ENCODE measurements around the gene C9. TPM values are rescaled to one million over a fixed set of nuclear protein-coding genes. Genes with fewer than 3 reads are reported as not detected.
"Not testable (repeated sequence)": the region's sequence is repeated elsewhere in the genome, so short reads cannot be mapped to it uniquely, and the experiment has no call there.

The C9 gene
- total and polyA plus RNA-seq, 2 donors: 0.47 TPM; not detected in 1

DNA sequence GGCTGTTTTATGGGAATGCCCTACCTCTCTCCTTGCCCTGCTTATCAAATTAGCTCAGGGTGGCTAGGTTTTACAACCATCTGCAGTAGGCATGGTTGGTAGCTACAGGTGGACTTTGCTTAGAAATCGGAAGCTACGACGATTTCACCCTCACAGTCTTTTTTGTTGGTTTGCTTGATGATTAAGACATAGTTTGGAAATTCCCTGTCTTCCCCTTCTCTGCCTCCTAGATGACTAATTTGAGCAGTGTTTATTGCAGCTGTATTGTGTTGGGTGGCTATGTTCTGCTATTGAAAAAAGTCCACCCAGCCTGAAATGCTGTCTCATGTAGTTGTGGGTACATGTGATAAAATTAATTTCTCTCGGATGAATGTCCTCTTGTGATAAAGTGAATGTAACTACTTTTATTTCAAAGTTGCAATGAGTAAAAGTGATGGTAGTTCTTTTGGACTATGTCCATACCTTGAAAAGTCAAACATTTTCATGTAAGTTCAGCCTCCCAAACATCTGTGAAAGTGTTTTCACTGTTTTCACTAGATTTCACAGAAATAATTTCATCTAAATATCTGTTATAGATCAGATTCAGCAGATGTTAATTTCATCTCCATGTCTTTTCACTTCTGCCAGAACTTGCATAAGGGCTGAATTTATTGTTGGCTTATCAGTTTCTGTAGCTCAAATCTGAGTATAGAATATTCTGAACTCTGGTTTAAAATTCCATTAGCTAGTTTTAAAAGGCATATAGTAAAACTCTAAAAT is 107.6 kb downstream of the C9 start:
- no peaks in the 10 kb centered on the region for H3K36me3 ChIP-seq (ENCODE audit: insufficient read depth)
- no peak overlapping the region for H3K27ac ChIP-seq (ENCODE audit: low read depth)
- WGBS: 60% methylated on average over 4 of the region's 4 CpGs
- DNase-seq (ENCODE audit: extremely low spot score): no peak
- no peak overlapping the region for H3K4me3 ChIP-seq (ENCODE audit: low read depth, low read length)
- no peaks in the 10 kb centered on the region for H3K4me1 ChIP-seq (ENCODE audit: insufficient read depth)

DNA sequence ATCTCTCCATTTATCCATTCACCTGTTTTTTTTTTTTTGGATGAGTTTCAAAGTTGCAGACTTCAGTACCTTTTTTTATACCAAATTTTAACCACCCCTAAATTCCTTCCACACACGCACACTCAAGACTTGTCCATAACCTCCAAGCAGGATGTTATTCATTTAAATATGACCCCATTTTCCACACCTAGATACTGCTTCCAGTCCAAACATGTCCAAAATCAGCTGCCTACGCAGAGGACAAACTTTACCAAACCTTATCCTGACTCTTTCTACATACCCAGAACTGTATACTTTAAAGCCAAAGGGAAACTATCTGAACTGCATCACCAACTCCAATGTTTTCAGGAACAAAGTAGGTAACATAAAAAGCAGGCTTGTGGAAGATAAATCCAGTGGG is 108.9 kb downstream of the C9 start:
- Histone ChIP-seq H3K4me1 (ENCODE audit: insufficient read depth) (no peaks in the 10 kb centered on the region), H3K36me3 (ENCODE audit: insufficient read depth) (no peaks in the 10 kb centered on the region), H3K27ac (ENCODE audit: low read depth) (no peak overlapping the region), H3K4me3 (ENCODE audit: low read depth, low read length) (no peak overlapping the region)
- WGBS: 90% methylated on average over 2 of the region's 2 CpGs
- no peak for DNase-seq (ENCODE audit: extremely low spot score)

DNA sequence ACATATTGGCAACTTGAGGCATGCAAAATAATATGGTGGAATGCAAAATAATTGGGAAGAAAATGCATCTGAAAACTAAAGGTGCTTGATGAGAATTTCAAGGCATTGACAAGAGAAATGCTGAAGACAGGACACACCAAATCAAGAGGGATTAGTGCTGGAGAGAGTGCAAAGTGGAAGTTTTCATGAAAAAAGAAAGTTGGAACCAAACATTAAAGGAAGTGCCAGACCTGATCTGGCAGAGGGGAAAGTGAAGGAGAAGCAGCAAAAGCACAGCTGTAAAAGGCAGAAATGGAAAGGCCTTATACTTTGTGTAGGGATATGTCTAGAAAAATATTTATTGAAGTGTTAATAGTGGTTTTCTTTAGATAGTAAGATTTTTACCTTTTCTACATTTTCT is 109.6 kb downstream of the C9 start:
- Histone ChIP-seq H3K27ac (ENCODE audit: low read depth) (no peak overlapping the region), H3K4me3 (ENCODE audit: low read depth, low read length) (no peak overlapping the region), H3K4me1 (ENCODE audit: insufficient read depth) (no peaks in the 10 kb centered on the region), H3K36me3 (ENCODE audit: insufficient read depth) (no peaks in the 10 kb centered on the region)
- no peak for DNase-seq (ENCODE audit: extremely low spot score)

GRCh38 chr5:39253196-39253595 is 111.1 kb downstream of the C9 start:
- Histone ChIP-seq H3K36me3 (ENCODE audit: insufficient read depth) (no peaks in the 10 kb centered on the region), H3K27ac (ENCODE audit: low read depth) (no peak overlapping the region), H3K4me1 (ENCODE audit: insufficient read depth) (no peaks in the 10 kb centered on the region), H3K4me3 (ENCODE audit: low read depth, low read length) (no peak overlapping the region)
- no peak for DNase-seq (ENCODE audit: extremely low spot score)

DNA sequence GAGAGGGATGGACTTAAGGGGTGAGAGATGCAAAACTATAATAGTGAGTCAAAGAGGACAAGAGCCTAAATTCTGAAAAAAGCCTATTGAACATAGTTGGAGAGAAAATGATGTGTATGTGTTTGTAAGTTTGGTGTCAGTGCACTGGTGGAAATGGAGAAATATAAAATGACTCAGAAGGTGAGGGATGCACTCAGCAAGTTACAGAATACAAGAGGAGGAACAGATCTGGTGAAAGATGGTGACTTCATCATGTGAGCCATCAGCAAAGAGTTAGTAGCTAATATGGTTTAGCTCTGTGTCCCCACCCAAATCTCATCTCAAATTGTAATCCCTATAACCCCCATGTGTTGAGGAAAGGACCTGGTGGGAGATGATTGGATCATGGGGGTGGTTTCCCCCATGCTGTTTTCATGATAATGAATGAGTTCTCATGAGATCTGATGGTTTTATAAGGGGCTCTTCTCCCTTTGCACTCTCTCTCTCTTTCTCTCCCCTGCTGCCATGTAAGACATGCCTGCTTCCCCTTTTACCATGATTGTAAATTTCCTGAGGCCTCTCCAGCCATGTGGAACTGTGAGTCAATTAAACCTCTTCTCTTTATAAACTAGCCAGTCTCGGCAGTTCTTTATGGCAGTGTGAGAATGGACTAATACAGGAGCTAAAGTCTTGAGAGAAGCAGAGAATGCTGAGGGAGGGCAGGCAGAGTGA is 114.6 kb downstream of the C9 start:
- Histone ChIP-seq H3K27ac (ENCODE audit: low read depth) (no peak overlapping the region), H3K4me3 (ENCODE audit: low read depth, low read length) (no peak overlapping the region), H3K4me1 (ENCODE audit: insufficient read depth) (no peaks in the 10 kb centered on the region), H3K36me3 (ENCODE audit: insufficient read depth) (no peaks in the 10 kb centered on the region)
- WGBS: 76% methylated on average over 1 of the region's 1 CpG
- no peak for DNase-seq (ENCODE audit: extremely low spot score)

DNA sequence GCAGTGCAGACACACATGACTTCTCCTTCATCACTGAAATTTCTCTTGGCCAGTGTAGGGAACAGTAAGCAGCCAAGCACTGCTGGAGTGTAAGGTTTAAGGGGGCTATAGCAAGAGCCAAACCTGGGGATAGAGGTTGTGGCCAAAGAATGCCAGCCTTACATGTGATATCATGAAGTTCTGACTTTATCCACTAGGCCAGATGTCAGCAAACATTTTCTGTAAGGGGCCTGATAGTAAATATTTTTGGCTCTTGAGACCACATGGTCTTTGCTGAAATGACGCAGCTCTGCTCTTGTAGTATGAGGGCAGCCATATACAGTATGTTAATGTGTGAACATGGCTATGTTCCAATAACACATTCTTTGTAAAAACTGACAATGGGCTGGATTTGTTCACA is 115.2 kb downstream of the C9 start:
- H3K27ac ChIP-seq (ENCODE audit: low read depth): no peak overlapping the region
- H3K36me3 ChIP-seq (ENCODE audit: insufficient read depth): no peaks in the 10 kb centered on the region
- H3K4me1 ChIP-seq (ENCODE audit: insufficient read depth): no peaks in the 10 kb centered on the region
- WGBS: 90% methylated on average over 1 of the region's 1 CpG
- no peak for DNase-seq (ENCODE audit: extremely low spot score)
- H3K4me3 ChIP-seq (ENCODE audit: low read depth, low read length): no peak overlapping the region

DNA sequence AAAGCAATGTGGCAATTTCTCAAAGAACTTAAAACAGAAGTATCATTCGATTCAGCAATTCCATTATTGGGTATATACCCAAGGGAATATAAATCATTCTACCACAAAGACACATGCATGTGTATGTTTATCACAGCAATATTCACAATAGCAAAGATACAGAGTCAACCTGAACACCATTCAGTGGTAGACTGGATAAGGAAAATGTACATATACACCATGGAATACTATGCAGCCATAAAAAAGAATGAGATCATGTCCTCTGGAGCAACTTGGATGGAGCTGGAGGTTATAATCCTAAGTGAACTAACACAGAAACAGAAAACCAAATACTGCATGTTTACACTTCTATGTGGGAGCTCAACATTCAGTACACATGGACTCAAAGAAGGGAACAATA is 123.5 kb downstream of the C9 start:
- Histone ChIP-seq H3K36me3 (ENCODE audit: insufficient read depth) (no peaks in the 10 kb centered on the region), H3K4me1 (ENCODE audit: insufficient read depth) (no peaks in the 10 kb centered on the region), H3K27ac (ENCODE audit: low read depth) (no peak overlapping the region), H3K4me3 (ENCODE audit: low read depth, low read length) (no peak overlapping the region)
- 91% methylated on average over 1 of the region's 1 CpG for WGBS
- DNase-seq (ENCODE audit: extremely low spot score): no peak

GRCh38 chr5:39238366-39239105 is 125.8 kb downstream of the C9 start:
- 41% methylated on average over 3 of the region's 3 CpGs for WGBS
- Histone ChIP-seq H3K36me3 (ENCODE audit: insufficient read depth) (no peaks in the 10 kb centered on the region), H3K27ac (ENCODE audit: low read depth) (no peak overlapping the region), H3K4me3 (ENCODE audit: low read depth, low read length) (no peak overlapping the region), H3K4me1 (ENCODE audit: insufficient read depth) (no peaks in the 10 kb centered on the region)
- DNase-seq (ENCODE audit: extremely low spot score): no peak

- WGBS: 89% methylated on average over 1 of the region's 1 CpG
- no peak for DNase-seq (ENCODE audit: extremely low spot score)
- no peaks in the 10 kb centered on the region for H3K36me3 ChIP-seq (ENCODE audit: insufficient read depth)
- H3K27ac ChIP-seq (ENCODE audit: low read depth): no peak overlapping the region
- no peak overlapping the region for H3K4me3 ChIP-seq (ENCODE audit: low read depth, low read length)
- peaks cover 2% of the 10 kb centered on the region for H3K4me1 ChIP-seq (ENCODE audit: insufficient read depth)
Observed at GRCh38 chr5:39236718-39237117, 127.6 kb downstream of the C9 start.

DNA sequence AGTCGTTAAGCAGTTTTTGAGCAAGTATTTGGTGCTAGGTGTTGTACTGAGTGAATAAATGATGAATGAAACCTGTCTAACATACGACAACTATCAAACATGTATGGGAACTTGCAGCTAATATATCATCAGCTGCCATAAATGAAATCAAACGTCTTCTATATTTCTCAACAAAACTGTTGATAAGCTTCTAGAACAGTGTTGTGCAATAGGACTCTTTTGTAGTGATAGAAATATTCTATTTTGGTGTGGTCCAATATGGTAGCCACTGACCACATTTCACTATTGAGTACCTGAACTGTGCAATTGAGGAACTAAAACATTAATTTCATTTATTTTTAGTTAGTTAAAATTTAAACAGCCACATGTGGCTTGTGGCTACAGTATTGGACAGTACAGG is 128.6 kb downstream of the C9 start:
- whole genome bisulfite sequencing: 71% methylated on average over 3 of the region's 3 CpGs
- Histone ChIP-seq H3K4me3 (ENCODE audit: low read depth, low read length) (no peak overlapping the region), H3K36me3 (ENCODE audit: insufficient read depth) (no peaks in the 10 kb centered on the region), H3K27ac (ENCODE audit: low read depth) (no peak overlapping the region), H3K4me1 (ENCODE audit: insufficient read depth) (peaks cover 2% of the 10 kb centered on the region)
- DNase-seq (ENCODE audit: extremely low spot score): no peak

GRCh38 chr5:39234494-39234893 is 129.8 kb downstream of the C9 start:
- H3K4me3 ChIP-seq (ENCODE audit: low read depth, low read length); H3K36me3 ChIP-seq (ENCODE audit: insufficient read depth); H3K4me1 ChIP-seq (ENCODE audit: insufficient read depth); H3K27ac ChIP-seq (ENCODE audit: low read depth); DNase-seq (ENCODE audit: extremely low spot score): not testable (repeated sequence)
- WGBS: 95% methylated on average over 1 of the region's 1 CpG

Data from urinary bladder (tissue), 4 donors.